GM23338 (cell line): ENCODE data around the gene MAGI1. TPM values are rescaled to one million over a fixed set of nuclear protein-coding genes. Genes with fewer than 3 reads are reported as not detected.
A peak's percentile ranks its signal among the peaks of the same experiment; 100 is the strongest.

ENCODE experiments used
- ATAC-seq: fragments of 200-7000 bp; cut with Tn5 transposase; 3 replicates; pipeline ENCODE4 v1.9.1; 2020
- DNase-seq: peaks from one replicate; pipeline ENCODE4 v3.0.0-alpha.2; 2015; ENCODE audit warnings: low spot score
- H2AFZ ChIP-seq: fragments of 200-600 bp; sonication (generic); 2 replicates; pipeline ENCODE4 v1.8.0; 2016; ENCODE audit warnings: antibody characterized with exemption, mild to moderate bottlenecking, moderate library complexity
- H3F3A ChIP-seq: fragments of 200-600 bp; sonication (generic); replicated peaks from 2 replicates; pipeline ENCODE4 v1.8.0; 2017; ENCODE audit warnings: antibody characterized with exemption, mixed run types, low read depth
- H3K27ac ChIP-seq: fragments of 200-600 bp; sonication (generic); 2 replicates; pipeline ENCODE4 v1.6.1; 2016; ENCODE audit warnings: low read depth
- H3K27me3 ChIP-seq: fragments of 200-600 bp; sonication (generic); 2 replicates; pipeline ENCODE4 v1.8.0; 2016; ENCODE audit warnings: mild to moderate bottlenecking, mixed run types, moderate library complexity; ENCODE audit not compliant: insufficient read depth
- H3K36me3 ChIP-seq: fragments of 200-600 bp; sonication (generic); 2 replicates; pipeline ENCODE4 v1.8.0; 2016; ENCODE audit warnings: mild to moderate bottlenecking; ENCODE audit not compliant: insufficient read depth
- H3K4me1 ChIP-seq: fragments of 200-600 bp; sonication (generic); 2 replicates; pipeline ENCODE4 v1.8.0; 2016; ENCODE audit warnings: mild to moderate bottlenecking, moderate library complexity; ENCODE audit not compliant: insufficient read depth
- H3K4me2 ChIP-seq: fragments of 200-600 bp; sonication (generic); 2 replicates; pipeline ENCODE4 v1.7.1; 2017; ENCODE audit warnings: mixed run types
- H3K4me3 ChIP-seq: fragments of 200-600 bp; sonication (generic); 2 replicates; pipeline ENCODE4 v1.6.1; 2016; ENCODE audit warnings: mixed run types
- H3K79me2 ChIP-seq: fragments of 200-600 bp; sonication (generic); replicated peaks from 2 replicates; pipeline ENCODE4 v1.8.0; 2017; ENCODE audit warnings: mild to moderate bottlenecking; ENCODE audit not compliant: insufficient read depth
- H3K9me2 ChIP-seq: fragments of 200-600 bp; sonication (generic); 2 replicates; pipeline ENCODE4 v1.8.0; 2017; ENCODE audit not compliant: insufficient read depth
- H4K20me1 ChIP-seq: fragments of 200-600 bp; sonication (generic); replicated peaks from 2 replicates; pipeline ENCODE4 v1.8.0; 2017; ENCODE audit warnings: mild to moderate bottlenecking; ENCODE audit not compliant: insufficient read depth
- H3K27ac Mint-ChIP-seq: 2 replicates; pipeline ENCODE4 v1.8.0; 2020; ENCODE audit warnings: inconsistent platforms, mild to moderate bottlenecking, moderate library complexity, mixed read lengths
- H3K27me3 Mint-ChIP-seq: 3 replicates; pipeline ENCODE4 v1.8.0; 2022; ENCODE audit warnings: low read depth, mild to moderate bottlenecking, moderate library complexity, mixed read lengths, inconsistent platforms; ENCODE audit not compliant: insufficient read depth, poor library complexity
- H3K36me3 Mint-ChIP-seq: 3 replicates; pipeline ENCODE4 v1.8.0; 2021; ENCODE audit warnings: low read depth, mild to moderate bottlenecking, inconsistent platforms, moderate library complexity, mixed read lengths
- H3K4me1 Mint-ChIP-seq: 3 replicates; pipeline ENCODE4 v1.8.0; 2020; ENCODE audit warnings: mild to moderate bottlenecking, inconsistent platforms, mixed read lengths
- H3K4me3 Mint-ChIP-seq: 3 replicates; pipeline ENCODE4 v1.8.0; 2021; ENCODE audit warnings: moderate library complexity, mild to moderate bottlenecking, inconsistent platforms, mixed read lengths
- H3K9me3 Mint-ChIP-seq: 3 replicates; pipeline ENCODE4 v1.8.0; 2020; ENCODE audit warnings: moderate library complexity, mild to moderate bottlenecking, inconsistent platforms, mixed read lengths
- CREB1 ChIP-seq: fragments of 250-450 bp; sonication (Bioruptor Pico); IDR thresholded peaks from 2 replicates; pipeline ENCODE4 v1.5.0; 2020; ENCODE audit warnings: low read depth, mild to moderate bottlenecking, moderate library complexity
- CTCF ChIP-seq, 2 experiments: fragments of 200-600 bp in 1 of 2; sonication (generic) in 1 of 2; conservative IDR thresholded peaks; 2 replicates each; pipeline versions ENCODE4 v1.5.1 to v1.6.1; 2016 to 2017; ENCODE audit warnings: antibody characterized with exemption in 2 of 2, low read depth in 2 of 2, mild to moderate bottlenecking in 2 of 2, moderate library complexity in 1 of 2
- ETS1 ChIP-seq: IDR thresholded peaks from 2 replicates; pipeline ENCODE4 v1.6.1; 2016; ENCODE audit warnings: antibody characterized with exemption
- EZH2 ChIP-seq: fragments of 200-600 bp; sonication (generic); IDR thresholded peaks from one replicate; pipeline ENCODE4 v1.8.0; 2017; ENCODE audit warnings: antibody characterized with exemption, mild to moderate bottlenecking, low read depth; ENCODE audit not compliant: unreplicated experiment
- EZH2phosphoT487 ChIP-seq: fragments of 200-600 bp; sonication (generic); IDR thresholded peaks from one replicate; pipeline ENCODE4 v1.8.1; 2018; ENCODE audit warnings: antibody characterized with exemption; ENCODE audit not compliant: unreplicated experiment
- JUNB ChIP-seq: IDR thresholded peaks from one replicate; pipeline ENCODE4 v1.6.1; 2016; ENCODE audit warnings: antibody characterized with exemption; ENCODE audit not compliant: unreplicated experiment
- NANOG ChIP-seq: IDR thresholded peaks from 2 replicates; pipeline ENCODE4 v1.6.1; 2016; ENCODE audit warnings: antibody characterized with exemption, borderline replicate concordance
- POLR2AphosphoS5 ChIP-seq: IDR thresholded peaks from 2 replicates; pipeline ENCODE4 v1.6.1; 2016; ENCODE audit warnings: antibody characterized with exemption, low read depth
- STAT1 ChIP-seq: IDR thresholded peaks from one replicate; pipeline ENCODE4 v1.6.1; 2016; ENCODE audit warnings: antibody characterized with exemption; ENCODE audit not compliant: unreplicated experiment
- ZNF114 ChIP-seq: fragments of 250-450 bp; sonication (Bioruptor Pico); IDR thresholded peaks from 2 replicates; pipeline ENCODE4 v1.5.0; 2020; ENCODE audit warnings: mild to moderate bottlenecking, moderate library complexity
- ZNF331 ChIP-seq: fragments of 250-450 bp; sonication (Bioruptor Pico); IDR thresholded peaks from 2 replicates; pipeline ENCODE4 v1.5.0; 2020; ENCODE audit warnings: low read depth, mild to moderate bottlenecking, moderate library complexity
- polyA plus RNA-seq: library from polyadenylated mRNA; unstranded; fragments of >200 nt; fragmentation: Nextera tagmentation; extraction: Ambion mirVana; gene quantifications from 2 replicates; pipeline ENCODE4 v1.2.1, GENCODE V29; 2016
- total RNA-seq: library from RNA; depleted of rRNA; stranded (reverse); fragments of >200 nt; shearing (Covaris generic); gene quantifications from 2 replicates; pipeline ENCODE4 v1.2.3, GENCODE V29; 2014
- TF ChIP-seq, protein P1 (sequence below): fragments of 250-450 bp; sonication (Bioruptor Pico); IDR thresholded peaks from 2 replicates; pipeline ENCODE4 v1.5.0; 2020; ENCODE audit warnings: mild to moderate bottlenecking, moderate library complexity
- TF ChIP-seq, protein P2 (sequence below): IDR thresholded peaks from one replicate; pipeline ENCODE4 v1.6.1; 2018; ENCODE audit warnings: antibody characterized with exemption; ENCODE audit not compliant: unreplicated experiment

MAGI1 gene
- total and polyA plus RNA-seq, 2 experiments from 2014 or later, result 27.4 to 71.2 TPM

DNA sequence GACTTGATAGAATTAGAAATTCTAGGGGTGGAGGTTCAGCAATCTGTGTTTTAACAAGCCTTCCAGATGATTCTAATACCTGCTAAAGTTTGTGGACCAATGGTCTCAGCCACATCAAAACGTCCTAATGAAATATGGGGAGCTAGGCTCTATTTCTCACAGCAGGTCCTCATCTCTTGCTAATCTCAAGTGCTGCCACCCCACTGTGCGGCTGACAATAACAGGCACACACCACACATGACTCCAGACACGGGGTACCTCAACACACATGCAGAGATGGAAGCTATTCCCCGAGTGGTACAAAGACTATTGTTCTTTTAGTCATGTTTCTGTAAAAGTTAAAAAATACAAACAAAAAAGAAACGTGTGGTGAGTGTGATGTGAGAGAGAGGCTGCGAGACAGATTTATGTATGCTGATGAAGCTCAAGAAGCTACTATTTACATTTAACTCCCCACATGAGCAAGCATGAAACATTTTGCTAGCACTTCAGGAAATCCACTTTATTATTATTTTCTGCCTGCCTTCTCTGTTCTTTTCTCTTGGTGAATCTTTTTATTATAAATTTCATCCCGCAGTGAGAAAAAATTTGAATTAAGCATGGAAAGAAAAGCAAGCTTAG is 405.6 kb downstream of the MAGI1 start:
- H3K36me3 Mint-ChIP-seq, result no peaks in the 10 kb centered on the region
- Histone ChIP-seq H3K4me1 (peaks cover 9% of the 10 kb centered on the region), H3K27ac (no peak overlapping the region), H3F3A (no peaks in the 10 kb centered on the region), H3K79me2 (peaks cover 3% of the 10 kb centered on the region; the same call in 1 of the 2 replicates), H3K27me3 (no peaks in the 10 kb centered on the region), H3K4me2 (no peak overlapping the region), H2AFZ (no peak overlapping the region), H3K9me2 (no peaks in the 10 kb centered on the region), H3K36me3 (no peaks in the 10 kb centered on the region), H3K4me3 (no peak overlapping the region), H4K20me1 (no peaks in the 10 kb centered on the region)
- no peak overlapping the region for H3K4me3 Mint-ChIP-seq
- TF ChIP-seq EZH2phosphoT487 (no peak), CTCF (conservative IDR thresholded peaks at IDR 0.05; ENCODE audit: low read depth in 2 of 2) (no peak), CREB1 (CRISPR knock-in tag) (no peak), ZNF331 (CRISPR knock-in tag) (no peak), STAT1 (no peak), JUNB (no peak), NANOG (no peak), EZH2 (no peak), ZNF114 (CRISPR knock-in tag) (no peak), ETS1 (no peak), POLR2AphosphoS5 (no peak)
- TF ChIP-seq, protein P1, sequence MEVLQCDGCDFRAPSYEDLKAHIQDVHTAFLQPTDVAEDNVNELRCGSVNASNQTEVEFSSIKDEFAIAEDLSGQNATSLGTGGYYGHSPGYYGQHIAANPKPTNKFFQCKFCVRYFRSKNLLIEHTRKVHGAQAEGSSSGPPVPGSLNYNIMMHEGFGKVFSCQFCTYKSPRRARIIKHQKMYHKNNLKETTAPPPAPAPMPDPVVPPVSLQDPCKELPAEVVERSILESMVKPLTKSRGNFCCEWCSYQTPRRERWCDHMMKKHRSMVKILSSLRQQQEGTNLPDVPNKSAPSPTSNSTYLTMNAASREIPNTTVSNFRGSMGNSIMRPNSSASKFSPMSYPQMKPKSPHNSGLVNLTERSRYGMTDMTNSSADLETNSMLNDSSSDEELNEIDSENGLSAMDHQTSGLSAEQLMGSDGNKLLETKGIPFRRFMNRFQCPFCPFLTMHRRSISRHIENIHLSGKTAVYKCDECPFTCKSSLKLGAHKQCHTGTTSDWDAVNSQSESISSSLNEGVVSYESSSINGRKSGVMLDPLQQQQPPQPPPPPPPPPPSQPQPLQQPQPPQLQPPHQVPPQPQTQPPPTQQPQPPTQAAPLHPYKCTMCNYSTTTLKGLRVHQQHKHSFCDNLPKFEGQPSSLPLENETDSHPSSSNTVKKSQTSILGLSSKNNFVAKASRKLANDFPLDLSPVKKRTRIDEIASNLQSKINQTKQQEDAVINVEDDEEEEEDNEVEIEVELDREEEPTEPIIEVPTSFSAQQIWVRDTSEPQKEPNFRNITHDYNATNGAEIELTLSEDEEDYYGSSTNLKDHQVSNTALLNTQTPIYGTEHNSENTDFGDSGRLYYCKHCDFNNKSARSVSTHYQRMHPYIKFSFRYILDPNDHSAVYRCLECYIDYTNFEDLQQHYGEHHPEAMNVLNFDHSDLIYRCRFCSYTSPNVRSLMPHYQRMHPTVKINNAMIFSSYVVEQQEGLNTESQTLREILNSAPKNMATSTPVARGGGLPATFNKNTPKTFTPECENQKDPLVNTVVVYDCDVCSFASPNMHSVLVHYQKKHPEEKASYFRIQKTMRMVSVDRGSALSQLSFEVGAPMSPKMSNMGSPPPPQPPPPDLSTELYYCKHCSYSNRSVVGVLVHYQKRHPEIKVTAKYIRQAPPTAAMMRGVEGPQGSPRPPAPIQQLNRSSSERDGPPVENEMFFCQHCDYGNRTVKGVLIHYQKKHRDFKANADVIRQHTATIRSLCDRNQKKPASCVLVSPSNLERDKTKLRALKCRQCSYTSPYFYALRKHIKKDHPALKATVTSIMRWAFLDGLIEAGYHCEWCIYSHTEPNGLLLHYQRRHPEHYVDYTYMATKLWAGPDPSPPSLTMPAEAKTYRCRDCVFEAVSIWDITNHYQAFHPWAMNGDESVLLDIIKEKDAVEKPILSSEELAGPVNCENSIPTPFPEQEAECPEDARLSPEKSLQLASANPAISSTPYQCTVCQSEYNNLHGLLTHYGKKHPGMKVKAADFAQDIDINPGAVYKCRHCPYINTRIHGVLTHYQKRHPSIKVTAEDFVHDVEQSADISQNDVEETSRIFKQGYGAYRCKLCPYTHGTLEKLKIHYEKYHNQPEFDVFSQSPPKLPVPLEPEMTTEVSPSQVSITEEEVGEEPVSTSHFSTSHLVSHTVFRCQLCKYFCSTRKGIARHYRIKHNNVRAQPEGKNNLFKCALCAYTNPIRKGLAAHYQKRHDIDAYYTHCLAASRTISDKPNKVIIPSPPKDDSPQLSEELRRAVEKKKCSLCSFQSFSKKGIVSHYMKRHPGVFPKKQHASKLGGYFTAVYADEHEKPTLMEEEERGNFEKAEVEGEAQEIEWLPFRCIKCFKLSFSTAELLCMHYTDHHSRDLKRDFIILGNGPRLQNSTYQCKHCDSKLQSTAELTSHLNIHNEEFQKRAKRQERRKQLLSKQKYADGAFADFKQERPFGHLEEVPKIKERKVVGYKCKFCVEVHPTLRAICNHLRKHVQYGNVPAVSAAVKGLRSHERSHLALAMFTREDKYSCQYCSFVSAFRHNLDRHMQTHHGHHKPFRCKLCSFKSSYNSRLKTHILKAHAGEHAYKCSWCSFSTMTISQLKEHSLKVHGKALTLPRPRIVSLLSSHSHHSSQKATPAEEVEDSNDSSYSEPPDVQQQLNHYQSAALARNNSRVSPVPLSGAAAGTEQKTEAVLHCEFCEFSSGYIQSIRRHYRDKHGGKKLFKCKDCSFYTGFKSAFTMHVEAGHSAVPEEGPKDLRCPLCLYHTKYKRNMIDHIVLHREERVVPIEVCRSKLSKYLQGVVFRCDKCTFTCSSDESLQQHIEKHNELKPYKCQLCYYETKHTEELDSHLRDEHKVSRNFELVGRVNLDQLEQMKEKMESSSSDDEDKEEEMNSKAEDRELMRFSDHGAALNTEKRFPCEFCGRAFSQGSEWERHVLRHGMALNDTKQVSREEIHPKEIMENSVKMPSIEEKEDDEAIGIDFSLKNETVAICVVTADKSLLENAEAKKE (CRISPR knock-in tag), result no peak
- TF ChIP-seq, protein P2, sequence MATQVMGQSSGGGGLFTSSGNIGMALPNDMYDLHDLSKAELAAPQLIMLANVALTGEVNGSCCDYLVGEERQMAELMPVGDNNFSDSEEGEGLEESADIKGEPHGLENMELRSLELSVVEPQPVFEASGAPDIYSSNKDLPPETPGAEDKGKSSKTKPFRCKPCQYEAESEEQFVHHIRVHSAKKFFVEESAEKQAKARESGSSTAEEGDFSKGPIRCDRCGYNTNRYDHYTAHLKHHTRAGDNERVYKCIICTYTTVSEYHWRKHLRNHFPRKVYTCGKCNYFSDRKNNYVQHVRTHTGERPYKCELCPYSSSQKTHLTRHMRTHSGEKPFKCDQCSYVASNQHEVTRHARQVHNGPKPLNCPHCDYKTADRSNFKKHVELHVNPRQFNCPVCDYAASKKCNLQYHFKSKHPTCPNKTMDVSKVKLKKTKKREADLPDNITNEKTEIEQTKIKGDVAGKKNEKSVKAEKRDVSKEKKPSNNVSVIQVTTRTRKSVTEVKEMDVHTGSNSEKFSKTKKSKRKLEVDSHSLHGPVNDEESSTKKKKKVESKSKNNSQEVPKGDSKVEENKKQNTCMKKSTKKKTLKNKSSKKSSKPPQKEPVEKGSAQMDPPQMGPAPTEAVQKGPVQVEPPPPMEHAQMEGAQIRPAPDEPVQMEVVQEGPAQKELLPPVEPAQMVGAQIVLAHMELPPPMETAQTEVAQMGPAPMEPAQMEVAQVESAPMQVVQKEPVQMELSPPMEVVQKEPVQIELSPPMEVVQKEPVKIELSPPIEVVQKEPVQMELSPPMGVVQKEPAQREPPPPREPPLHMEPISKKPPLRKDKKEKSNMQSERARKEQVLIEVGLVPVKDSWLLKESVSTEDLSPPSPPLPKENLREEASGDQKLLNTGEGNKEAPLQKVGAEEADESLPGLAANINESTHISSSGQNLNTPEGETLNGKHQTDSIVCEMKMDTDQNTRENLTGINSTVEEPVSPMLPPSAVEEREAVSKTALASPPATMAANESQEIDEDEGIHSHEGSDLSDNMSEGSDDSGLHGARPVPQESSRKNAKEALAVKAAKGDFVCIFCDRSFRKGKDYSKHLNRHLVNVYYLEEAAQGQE, result no peak
- no peaks in the 10 kb centered on the region for H3K9me3 Mint-ChIP-seq
- DNase-seq, result no peak
- peaks cover 6% of the 10 kb centered on the region for H3K27me3 Mint-ChIP-seq
- H3K27ac Mint-ChIP-seq, result no peak overlapping the region
- peak; percentile 59 for ATAC-seq
- peaks cover 15% of the 10 kb centered on the region for H3K4me1 Mint-ChIP-seq
